ACC112 (cell line): ENCODE measurements around the gene CYBC1.
"Not testable (repeated sequence)": the region's sequence is repeated elsewhere in the genome, so short reads cannot be mapped to it uniquely, and the experiment has no call there.

ENCODE experiments used
- H2AFZ ChIP-seq: fragments of 200-600 bp; sonication (generic); one replicate; pipeline ENCODE4 v1.6.0; 2017; ENCODE audit warnings: antibody characterized with exemption, low read length; ENCODE audit not compliant: unreplicated experiment
- H3K27ac ChIP-seq: fragments of 200-600 bp; sonication (generic); 2 replicates; pipeline ENCODE4 v1.5.1; 2014; ENCODE audit warnings: low read depth, mild to moderate bottlenecking, antibody characterized with exemption, low read length, moderate library complexity
- H3K27me3 ChIP-seq: fragments of 200-600 bp; sonication (generic); 2 replicates; pipeline ENCODE4 v1.6.1; 2014; ENCODE audit warnings: mild to moderate bottlenecking, antibody characterized with exemption, low read length, moderate library complexity, mixed read lengths; ENCODE audit not compliant: insufficient read depth
- H3K36me3 ChIP-seq: fragments of 200-600 bp; sonication (generic); 2 replicates; pipeline ENCODE4 v1.6.1; 2016; ENCODE audit warnings: mild to moderate bottlenecking, antibody characterized with exemption, low read length, moderate library complexity, mixed read lengths; ENCODE audit not compliant: insufficient read depth
- H3K4me1 ChIP-seq: fragments of 200-600 bp; sonication (generic); one replicate; pipeline ENCODE4 v1.6.1; 2016; ENCODE audit warnings: low read length, mixed read lengths; ENCODE audit not compliant: insufficient read depth, unreplicated experiment, control insufficient read depth
- H3K4me3 ChIP-seq: fragments of 200-600 bp; sonication (generic); 2 replicates; pipeline ENCODE4 v1.5.1; 2014; ENCODE audit warnings: mild to moderate bottlenecking, low read depth, low read length
- H3K79me2 ChIP-seq: fragments of 200-600 bp; sonication (generic); one replicate; pipeline ENCODE4 v1.6.0; 2016; ENCODE audit warnings: low read length; ENCODE audit not compliant: control insufficient read depth, unreplicated experiment, insufficient read depth

CYBC1 gene

DNA sequence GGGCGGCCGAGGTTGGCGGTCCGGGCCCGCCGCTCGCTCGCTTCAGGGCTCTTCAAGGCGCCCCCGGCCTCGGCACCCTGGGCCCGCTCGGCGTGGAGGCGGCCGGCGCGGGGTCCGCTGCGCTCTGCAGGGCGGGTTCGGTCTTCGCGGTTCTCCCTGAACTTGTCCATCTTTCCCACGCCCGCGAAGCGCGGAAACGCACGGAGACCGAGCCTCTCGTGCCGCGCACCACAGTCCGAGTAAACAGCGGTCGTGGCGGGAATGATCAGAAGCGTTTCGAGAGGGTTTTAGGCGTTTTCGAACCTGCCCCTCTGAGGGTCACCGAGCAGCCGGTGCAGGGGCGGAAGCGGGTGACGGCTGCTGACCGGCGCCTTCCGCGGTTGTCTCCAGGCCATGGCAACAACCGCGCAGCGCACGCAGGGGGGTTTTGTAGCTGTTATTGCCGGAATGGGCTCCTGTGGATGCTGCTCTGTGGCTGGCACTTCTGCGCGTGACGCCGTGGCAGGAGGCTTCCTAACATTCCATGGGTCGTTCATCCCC, 8.4 kb upstream of the CYBC1 start:
- peak overlapping the region; percentile 35; the same call in 1 of the 2 replicates for H3K27ac ChIP-seq
- no peaks in the 10 kb centered on the region for H3K79me2 ChIP-seq
- no peaks in the 10 kb centered on the region for H3K36me3 ChIP-seq
- no peaks in the 10 kb centered on the region for H3K27me3 ChIP-seq
- peak overlapping the region; percentile 55 for H2AFZ ChIP-seq
- peak overlapping the region; percentile 95 for H3K4me3 ChIP-seq
- H3K4me1 ChIP-seq, result peaks cover 9% of the 10 kb centered on the region

DNA sequence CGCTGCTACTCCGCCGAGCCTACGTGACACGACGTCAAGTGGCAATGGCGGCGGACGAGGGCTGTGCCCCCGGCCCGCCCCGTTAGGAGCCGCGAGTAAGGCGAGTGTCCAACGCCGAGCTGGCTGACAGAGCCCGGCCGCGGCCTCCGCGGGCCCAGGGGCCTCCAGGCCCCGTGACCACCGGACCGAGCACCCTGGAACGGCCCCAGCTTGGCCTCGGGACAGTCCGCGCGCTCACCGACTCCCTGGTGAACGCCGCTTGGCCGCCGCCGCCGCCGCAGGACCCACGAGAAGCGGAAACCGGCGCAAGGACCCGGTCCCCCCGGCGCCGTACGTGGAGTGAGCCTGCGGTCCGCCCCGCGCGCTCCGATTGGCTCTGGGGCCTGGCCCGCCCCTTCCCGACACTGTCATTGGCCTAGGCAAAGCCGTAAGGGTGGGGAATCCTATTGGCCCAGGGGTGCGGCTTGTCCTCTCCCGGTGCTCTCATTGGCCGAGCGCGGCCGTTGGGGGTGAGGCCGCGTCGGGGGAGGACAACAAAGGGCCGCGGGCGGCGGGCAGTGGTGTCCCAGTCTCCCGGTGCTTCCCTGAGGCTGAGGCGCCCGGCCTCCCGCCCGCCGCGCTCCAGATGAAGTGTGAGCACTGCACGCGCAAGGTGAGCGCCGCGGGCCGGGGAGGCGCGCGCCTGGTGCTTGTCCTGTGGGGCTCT, 7.8 kb upstream of the CYBC1 start, which contains the start of gene NARF:
Gene NARF, plus strand, starts transcription at position 563 of the 706 bp plus-strand sequence. Its CDS starts 63 bp downstream, at position 626.
- Histone ChIP-seq H3K36me3 (no peaks in the 10 kb centered on the region), H3K4me3 (peak within 1 kb of the TSS; percentile 95), H2AFZ (peak within 1 kb of the TSS; percentile 55), H3K4me1 (peaks cover 9% of the 10 kb centered on the region), H3K27me3 (no peaks in the 10 kb centered on the region), H3K79me2 (no peaks in the 10 kb centered on the region), H3K27ac (peak within 1 kb of the TSS; percentile 97)

DNA sequence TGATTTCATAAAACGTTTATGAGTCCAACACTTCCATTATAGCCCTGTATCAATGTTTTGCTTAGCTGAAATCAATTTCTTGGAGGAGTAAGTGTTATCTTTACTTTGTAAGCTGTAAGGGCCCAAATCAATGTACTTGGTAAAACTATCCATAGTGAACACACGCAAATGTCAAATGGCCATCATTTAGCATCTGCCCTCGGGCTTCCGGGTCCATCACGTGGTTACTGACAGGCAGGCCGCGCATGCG, 7.3 kb upstream of the CYBC1 start:
- Histone ChIP-seq H3K36me3 (no peaks in the 10 kb centered on the region), H2AFZ (peak overlapping the region; percentile 40), H3K79me2 (no peaks in the 10 kb centered on the region), H3K4me3 (peak overlapping the region; percentile 95), H3K27me3 (no peaks in the 10 kb centered on the region), H3K4me1 (peaks cover 9% of the 10 kb centered on the region), H3K27ac (peak overlapping the region; percentile 97)

DNA sequence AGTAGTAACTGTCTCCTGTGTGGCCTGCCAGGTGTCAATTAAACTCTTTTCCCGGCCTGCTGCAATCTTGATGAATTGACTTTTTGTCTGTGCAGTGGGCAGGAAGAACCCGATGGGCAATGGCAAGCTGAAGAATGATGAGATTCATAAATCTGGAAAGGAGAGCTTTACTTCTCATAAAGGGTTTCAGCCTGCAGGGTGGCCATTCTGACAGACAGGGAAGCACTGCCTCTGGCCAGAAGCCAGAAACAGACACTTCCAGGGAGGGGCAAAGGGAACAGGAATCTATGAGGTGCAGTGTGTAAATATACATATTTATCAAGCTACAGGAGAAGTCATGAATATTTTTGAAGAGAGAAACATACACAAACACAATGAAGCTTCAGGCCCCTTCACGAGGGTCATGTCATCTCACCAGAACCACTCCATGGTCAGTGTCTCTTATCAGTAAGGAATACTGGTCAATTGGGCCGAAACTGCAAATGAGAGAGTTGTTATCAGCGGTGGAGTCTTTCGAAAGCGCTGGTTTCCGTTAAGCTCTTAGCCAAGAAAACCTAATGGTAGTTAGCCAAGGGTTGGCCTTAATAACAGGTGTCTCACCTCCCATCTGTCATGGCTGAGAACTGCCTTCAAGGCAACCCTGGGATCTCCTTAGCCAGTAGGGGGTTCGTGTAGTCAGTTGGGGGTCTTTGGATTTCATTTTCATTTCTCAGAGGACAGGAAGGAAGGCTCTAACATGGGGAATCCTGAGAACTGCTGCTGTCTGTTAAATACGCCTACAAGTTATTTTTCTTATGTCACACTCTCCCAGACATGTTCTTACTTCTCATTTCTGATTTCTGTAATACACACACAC, 6.7 kb upstream of the CYBC1 start:
- Histone ChIP-seq H3K4me1 (peaks cover 9% of the 10 kb centered on the region), H3K79me2 (no peaks in the 10 kb centered on the region), H3K27me3 (no peaks in the 10 kb centered on the region), H3K4me3 (peak overlapping the region; percentile 95), H2AFZ (peak overlapping the region; percentile 40), H3K27ac (peak overlapping the region; percentile 97), H3K36me3 (no peaks in the 10 kb centered on the region)

DNA sequence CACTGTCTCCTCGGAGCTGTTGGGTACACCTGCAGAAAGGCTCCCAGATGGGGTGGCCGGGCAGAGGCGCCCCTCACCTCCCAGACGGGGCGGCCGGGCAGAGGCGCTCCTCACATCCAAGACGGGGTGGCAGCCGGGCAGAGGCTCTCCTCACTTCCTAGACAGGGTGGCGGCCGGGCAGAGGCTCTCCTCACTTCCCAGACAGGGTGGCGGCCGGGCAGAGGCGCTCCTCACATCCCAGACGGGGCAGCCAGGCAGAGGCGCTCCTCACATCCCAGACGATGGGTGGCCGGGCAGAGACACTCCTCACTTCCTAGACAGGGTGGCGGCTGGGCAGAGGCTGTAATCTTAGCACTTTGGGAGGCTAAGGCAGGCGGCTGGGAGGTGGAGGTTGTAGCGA, 3.2 kb upstream of the CYBC1 start:
- H2AFZ ChIP-seq, H3K27ac ChIP-seq, H3K27me3 ChIP-seq, H3K36me3 ChIP-seq, H3K4me3 ChIP-seq: not testable (repeated sequence)
- peaks cover 14% of the 10 kb centered on the region for H3K4me1 ChIP-seq
- H3K79me2 ChIP-seq, result peaks cover 16% of the 10 kb centered on the region

DNA sequence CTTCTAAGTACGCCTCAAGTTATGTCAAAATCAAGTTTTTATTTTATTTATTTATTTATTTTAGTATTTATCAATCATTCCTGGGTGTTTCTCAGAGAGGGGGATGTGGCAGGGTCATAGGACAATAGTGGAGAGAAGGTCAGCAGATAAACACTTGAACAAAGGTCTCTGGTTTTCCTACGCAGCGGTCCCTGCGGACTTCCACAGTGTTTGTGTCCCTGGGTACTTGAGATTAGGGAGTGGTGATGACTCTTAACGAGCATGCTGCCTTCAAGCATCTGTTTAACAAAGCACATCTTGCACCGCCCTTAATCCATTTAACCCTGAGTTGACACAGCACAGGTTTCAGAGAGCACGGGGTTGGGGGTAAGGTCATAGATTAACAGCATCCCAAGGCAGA, 2.6 kb upstream of the CYBC1 start:
- H3K27ac ChIP-seq, H3K36me3 ChIP-seq, H2AFZ ChIP-seq, H3K4me3 ChIP-seq, H3K27me3 ChIP-seq: not testable (repeated sequence)
- Histone ChIP-seq H3K79me2 (peaks cover 16% of the 10 kb centered on the region), H3K4me1 (peaks cover 14% of the 10 kb centered on the region)

DNA sequence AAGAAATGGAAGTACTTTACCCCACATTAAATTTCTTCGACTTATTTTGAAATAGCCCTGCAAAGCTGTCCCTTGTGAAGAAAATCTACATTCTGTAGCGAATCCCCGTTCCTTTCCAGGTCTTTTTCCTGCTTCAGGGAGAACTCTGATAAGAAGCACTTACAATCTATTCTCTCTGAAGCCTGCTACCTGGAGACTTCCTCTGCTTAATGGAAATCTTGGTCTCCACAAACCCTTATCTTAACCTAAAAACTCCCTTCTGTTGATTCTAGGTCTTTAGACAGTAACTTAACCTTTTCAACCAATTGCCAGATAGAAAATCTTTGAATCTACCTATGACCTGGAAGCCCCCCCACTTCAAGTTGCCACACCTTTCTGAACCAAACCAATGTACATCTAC, 1.6 kb upstream of the CYBC1 start:
- no peak overlapping the region for H2AFZ ChIP-seq
- peaks cover 18% of the 10 kb centered on the region for H3K79me2 ChIP-seq
- H3K4me1 ChIP-seq, result peaks cover 7% of the 10 kb centered on the region
- no peak overlapping the region for H3K4me3 ChIP-seq
- no peaks in the 10 kb centered on the region for H3K36me3 ChIP-seq
- no peak overlapping the region for H3K27ac ChIP-seq
- H3K27me3 ChIP-seq, result no peaks in the 10 kb centered on the region

DNA sequence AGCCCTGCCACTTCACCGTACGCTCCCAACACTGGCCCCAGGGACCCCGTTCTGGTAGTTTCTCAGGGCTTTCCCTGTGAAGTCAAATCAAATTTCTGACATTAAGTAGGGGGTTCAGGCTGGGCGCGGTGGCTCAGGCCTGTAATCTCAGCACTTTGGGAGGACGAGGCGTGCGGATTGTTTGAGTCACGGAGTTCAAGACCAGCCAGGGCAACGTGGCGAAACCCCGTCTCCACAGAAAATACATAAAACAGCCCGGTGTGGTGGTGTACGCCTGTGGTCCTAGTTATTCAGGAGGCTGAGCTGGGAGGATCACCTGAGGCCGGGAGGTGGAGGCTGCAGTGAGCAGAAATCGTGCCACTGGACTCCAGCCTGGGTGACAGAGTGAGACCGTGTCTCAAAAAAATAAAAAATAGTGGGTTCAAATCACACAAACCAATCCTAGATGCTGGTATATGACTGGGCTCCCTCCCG, 632 bp downstream of the CYBC1 start:
- peak overlapping the region; percentile 86 for H3K4me3 ChIP-seq
- no peaks in the 10 kb centered on the region for H3K36me3 ChIP-seq
- H3K79me2 ChIP-seq, result peaks cover 18% of the 10 kb centered on the region
- peaks cover 5% of the 10 kb centered on the region for H3K4me1 ChIP-seq
- H2AFZ ChIP-seq, result peak overlapping the region; percentile 84
- no peak overlapping the region; the same call in 1 of the 2 replicates for H3K27ac ChIP-seq
- no peaks in the 10 kb centered on the region for H3K27me3 ChIP-seq

DNA sequence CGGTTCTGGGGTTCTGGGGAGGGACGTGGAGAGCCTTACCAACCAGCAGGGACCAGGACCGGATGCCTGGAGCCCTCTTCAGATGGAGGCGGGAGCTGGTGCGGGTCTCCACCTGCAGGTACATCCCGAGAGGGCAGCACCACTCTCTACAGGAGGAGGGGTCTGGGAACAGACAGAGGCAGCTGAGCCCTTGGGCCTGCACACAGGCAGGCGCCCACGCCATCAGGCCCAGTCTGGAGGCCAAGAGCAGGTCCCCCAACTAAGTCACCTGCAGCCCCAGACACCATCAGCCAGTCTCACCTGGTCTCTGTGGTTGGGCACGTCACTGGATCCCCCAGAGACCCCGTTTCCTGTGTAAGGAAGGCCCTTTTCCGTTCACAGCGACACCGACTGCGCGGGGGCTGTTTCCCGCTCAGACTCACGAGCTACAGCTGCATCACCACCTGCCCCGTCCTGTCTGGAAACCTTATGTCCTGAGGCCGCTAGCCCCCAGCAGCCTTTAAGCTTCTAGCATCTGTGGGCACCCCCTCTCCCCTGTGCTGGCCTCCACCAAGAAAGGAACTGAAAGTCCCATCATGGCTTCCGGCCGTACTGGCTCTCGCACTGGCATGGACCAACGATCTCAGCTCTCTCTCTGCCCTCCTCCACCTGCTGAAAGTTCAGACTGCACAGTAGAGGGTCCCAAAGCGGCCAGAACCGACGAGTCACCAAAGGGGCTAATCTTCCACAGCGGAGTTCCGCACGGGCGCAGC, 1.2 kb downstream of the CYBC1 start:
- H3K36me3 ChIP-seq, result no peaks in the 10 kb centered on the region
- peak overlapping the region; percentile 86 for H3K4me3 ChIP-seq
- peaks cover 5% of the 10 kb centered on the region for H3K4me1 ChIP-seq
- H3K27ac ChIP-seq, result no peak overlapping the region
- H3K79me2 ChIP-seq, result peaks cover 18% of the 10 kb centered on the region
- H2AFZ ChIP-seq, result no peak overlapping the region
- H3K27me3 ChIP-seq, result no peaks in the 10 kb centered on the region

DNA sequence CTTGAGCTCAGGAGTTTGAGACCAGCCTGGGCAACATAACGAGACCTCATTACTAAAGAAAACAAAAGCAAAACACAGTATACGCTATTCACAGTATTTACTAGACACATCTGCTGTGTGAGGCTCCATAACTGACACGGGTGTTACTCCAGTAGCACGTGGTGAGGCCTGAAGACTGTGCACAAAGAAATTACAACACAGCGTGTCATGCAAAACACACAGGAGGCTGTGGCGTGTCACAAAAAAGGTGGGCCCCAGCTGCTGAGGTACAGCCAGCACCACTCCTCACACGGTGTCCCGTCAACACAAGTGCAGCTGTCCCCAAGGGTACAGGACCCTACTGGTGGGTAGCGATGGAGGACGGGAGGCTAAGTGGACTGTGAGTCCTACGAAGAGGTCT, 2.7 kb downstream of the CYBC1 start:
- H3K27me3 ChIP-seq, result no peaks in the 10 kb centered on the region
- H3K27ac ChIP-seq, result no peak overlapping the region
- H3K36me3 ChIP-seq, result no peaks in the 10 kb centered on the region
- no peak overlapping the region for H2AFZ ChIP-seq
- peaks cover 18% of the 10 kb centered on the region for H3K79me2 ChIP-seq
- H3K4me1 ChIP-seq, result peaks cover 5% of the 10 kb centered on the region
- no peak overlapping the region for H3K4me3 ChIP-seq
